Endometrial microvascular endothelial cells (primary cell): ENCODE results near the gene PRSS56. TPM values are rescaled to one million over a fixed set of nuclear protein-coding genes. Genes with fewer than 3 reads are reported as not detected.

Experiments
- in situ Hi-C: cut with HindIII; loops from 2 replicates; pipeline ENCODE4 v1.10.0; 2017; ENCODE audit warnings: low sequenced_read_pairs, low pct_unique_long_range_greater_than_20kb; ENCODE audit errors: inconsistent ontology term
- total RNA-seq: library from RNA; depleted of rRNA; stranded (reverse); fragments of >200 nt; gene quantifications from one replicate; pipeline ENCODE4 v1.2.3, GENCODE V29; 2015; ENCODE audit errors: inconsistent ontology term

The PRSS56 gene
- total RNA-seq: not detected

GRCh38 chr2:232519581-232520438 lies at the start of gene PRSS56:
Gene PRSS56, plus strand, starts transcription at chr2:232520388. Its CDS starts 211 bp downstream, at chr2:232520599.
- in situ Hi-C loops: no loop called here

- in situ Hi-C loops: no loop called here
These were observed 46.7 kb upstream of the PRSS56 start for GRCh38 chr2:232473467-232473890.

GRCh38 chr2:232476045-232476444 lies 44.1 kb upstream of the PRSS56 start:
- in situ Hi-C loops: no loop called here

GRCh38 chr2:232476791-232477190 lies 43.4 kb upstream of the PRSS56 start:
- in situ Hi-C loops: no loop called here

GRCh38 chr2:232477751-232478510 lies 42.3 kb upstream of the PRSS56 start:
- in situ Hi-C loops: no loop called here

- in situ Hi-C loops: no loop called here
These were observed 41.4 kb upstream of the PRSS56 start for GRCh38 chr2:232478571-232479340.

- in situ Hi-C loops: no loop called here
These were observed 40.6 kb upstream of the PRSS56 start for GRCh38 chr2:232479341-232480200.

- in situ Hi-C loops: no loop called here
These were observed 39.7 kb upstream of the PRSS56 start for GRCh38 chr2:232480201-232481190.

GRCh38 chr2:232481322-232482140 lies 38.7 kb upstream of the PRSS56 start:
- in situ Hi-C loops: no loop called here

- in situ Hi-C loops: no loop called here
These were observed 37.6 kb upstream of the PRSS56 start for GRCh38 chr2:232482301-232483238.

GRCh38 chr2:232483311-232483922 lies 36.8 kb upstream of the PRSS56 start:
- in situ Hi-C loops: no loop called here

GRCh38 chr2:232483923-232484627 lies 36.1 kb upstream of the PRSS56 start:
- in situ Hi-C loops: no loop called here

- in situ Hi-C loops: no loop called here
These were observed 35.4 kb upstream of the PRSS56 start for GRCh38 chr2:232484628-232485347.

GRCh38 chr2:232485348-232485756 lies 34.8 kb upstream of the PRSS56 start:
- in situ Hi-C loops: no loop called here
